A673 (cell line): ENCODE measurements around the gene C9orf40.

Experiments
- EZH2 ChIP-seq: fragments of 200-600 bp; sonication (generic); IDR thresholded peaks from 2 replicates; pipeline ENCODE4 v1.6.1; 2017; ENCODE audit warnings: borderline replicate concordance, low read depth, mild to moderate bottlenecking, mixed read lengths, antibody characterized with exemption, low read length; ENCODE audit not compliant: poor library complexity, severe bottlenecking
- TF ChIP-seq, protein P1 (sequence below): fragments of 300-800, 200-600 bp; sonication (generic); conservative IDR thresholded peaks from 2 replicates; pipeline ENCODE4 v1.5.1; 2017; ENCODE audit warnings: low read depth, mild to moderate bottlenecking, antibody characterized with exemption, low read length, moderate library complexity, mixed read lengths

DNA sequence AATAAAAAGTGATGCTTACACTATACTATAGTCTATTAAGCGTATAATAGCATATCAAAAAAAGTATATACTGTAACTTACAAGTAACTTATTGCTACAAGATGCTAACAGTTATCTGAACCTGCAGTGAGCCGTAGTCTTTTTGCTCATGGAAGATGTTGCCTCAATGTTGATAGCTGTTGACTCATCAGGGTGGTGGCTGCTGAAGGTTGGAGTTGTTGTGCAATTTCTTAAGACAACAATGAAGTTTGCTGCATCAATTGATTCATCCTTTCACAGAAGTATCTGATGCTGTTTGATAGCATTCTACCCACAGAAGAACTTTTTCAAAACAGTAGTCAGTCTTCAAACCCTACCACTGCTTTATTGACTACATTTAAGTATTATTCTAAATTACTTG is 7.8 kb upstream of the C9orf40 start:
- TF ChIP-seq, protein P1, sequence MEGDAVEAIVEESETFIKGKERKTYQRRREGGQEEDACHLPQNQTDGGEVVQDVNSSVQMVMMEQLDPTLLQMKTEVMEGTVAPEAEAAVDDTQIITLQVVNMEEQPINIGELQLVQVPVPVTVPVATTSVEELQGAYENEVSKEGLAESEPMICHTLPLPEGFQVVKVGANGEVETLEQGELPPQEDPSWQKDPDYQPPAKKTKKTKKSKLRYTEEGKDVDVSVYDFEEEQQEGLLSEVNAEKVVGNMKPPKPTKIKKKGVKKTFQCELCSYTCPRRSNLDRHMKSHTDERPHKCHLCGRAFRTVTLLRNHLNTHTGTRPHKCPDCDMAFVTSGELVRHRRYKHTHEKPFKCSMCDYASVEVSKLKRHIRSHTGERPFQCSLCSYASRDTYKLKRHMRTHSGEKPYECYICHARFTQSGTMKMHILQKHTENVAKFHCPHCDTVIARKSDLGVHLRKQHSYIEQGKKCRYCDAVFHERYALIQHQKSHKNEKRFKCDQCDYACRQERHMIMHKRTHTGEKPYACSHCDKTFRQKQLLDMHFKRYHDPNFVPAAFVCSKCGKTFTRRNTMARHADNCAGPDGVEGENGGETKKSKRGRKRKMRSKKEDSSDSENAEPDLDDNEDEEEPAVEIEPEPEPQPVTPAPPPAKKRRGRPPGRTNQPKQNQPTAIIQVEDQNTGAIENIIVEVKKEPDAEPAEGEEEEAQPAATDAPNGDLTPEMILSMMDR = no peak
- no peak for TF ChIP-seq EZH2
